ENCODE results near the gene PHKB. TPM values are rescaled to one million over a fixed set of nuclear protein-coding genes. Genes with fewer than 3 reads are reported as not detected.

Gene PHKB
- total RNA-seq = 100 to 1,000 TPM in 1 of 4 donors, 10 to 100 TPM in 3; 71.4 to 114 (median 90.1) TPM

DNA sequence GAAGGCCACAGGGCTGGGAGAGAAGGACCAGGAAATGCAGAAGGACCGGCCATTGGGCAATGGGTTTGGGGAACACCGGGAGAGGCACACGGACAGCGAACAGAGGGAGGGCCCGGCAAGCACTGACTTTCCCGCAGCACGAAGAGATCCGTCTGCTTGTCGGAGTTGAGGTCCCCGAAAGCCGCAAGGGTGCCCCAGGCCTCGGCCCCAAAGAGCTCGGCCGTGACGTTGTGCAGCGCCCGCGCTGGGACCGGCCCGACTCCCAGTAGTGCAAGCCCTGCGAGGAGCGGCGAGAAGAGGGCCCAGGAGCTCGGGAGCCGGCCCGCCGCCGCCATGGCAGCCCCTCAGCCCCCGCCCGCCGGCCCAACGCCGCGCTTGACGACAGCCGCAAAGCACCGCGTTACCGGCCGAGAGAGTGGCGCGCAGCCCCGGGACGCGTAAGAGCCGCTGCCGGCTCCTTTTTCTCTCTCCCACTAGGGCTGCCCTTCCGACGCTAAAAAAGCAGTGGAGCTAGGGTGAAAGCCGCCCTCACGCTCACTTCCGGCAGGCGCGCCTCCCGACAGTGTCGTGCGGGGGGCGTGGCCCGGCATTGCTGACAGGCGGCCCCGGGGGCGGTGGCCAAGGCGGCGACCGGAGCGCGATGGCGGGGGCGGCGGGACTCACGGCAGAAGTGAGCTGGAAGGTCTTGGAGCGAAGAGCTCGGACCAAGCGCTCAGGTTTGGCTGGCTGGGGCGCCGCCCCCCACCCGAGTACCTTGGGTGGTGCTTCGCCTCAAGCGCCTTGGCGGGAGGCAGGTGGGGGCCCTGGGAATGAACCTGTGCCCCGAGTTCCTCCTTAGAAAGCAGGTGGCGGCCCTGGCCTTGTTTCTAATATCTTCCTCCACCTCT is at the start of gene PHKB, which contains the start of gene ITFG1:
Gene PHKB (plus strand): TSS at position 621 of the 887 bp plus-strand sequence. CDS start 20 bp downstream, at position 641.
Gene ITFG1 (minus strand): TSS at position 353 of the 887 bp plus-strand sequence. CDS start 18 bp downstream, at position 335.
- TF ChIP-seq, protein P1, sequence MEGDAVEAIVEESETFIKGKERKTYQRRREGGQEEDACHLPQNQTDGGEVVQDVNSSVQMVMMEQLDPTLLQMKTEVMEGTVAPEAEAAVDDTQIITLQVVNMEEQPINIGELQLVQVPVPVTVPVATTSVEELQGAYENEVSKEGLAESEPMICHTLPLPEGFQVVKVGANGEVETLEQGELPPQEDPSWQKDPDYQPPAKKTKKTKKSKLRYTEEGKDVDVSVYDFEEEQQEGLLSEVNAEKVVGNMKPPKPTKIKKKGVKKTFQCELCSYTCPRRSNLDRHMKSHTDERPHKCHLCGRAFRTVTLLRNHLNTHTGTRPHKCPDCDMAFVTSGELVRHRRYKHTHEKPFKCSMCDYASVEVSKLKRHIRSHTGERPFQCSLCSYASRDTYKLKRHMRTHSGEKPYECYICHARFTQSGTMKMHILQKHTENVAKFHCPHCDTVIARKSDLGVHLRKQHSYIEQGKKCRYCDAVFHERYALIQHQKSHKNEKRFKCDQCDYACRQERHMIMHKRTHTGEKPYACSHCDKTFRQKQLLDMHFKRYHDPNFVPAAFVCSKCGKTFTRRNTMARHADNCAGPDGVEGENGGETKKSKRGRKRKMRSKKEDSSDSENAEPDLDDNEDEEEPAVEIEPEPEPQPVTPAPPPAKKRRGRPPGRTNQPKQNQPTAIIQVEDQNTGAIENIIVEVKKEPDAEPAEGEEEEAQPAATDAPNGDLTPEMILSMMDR (IDR thresholded peaks at IDR 0.05; ENCODE audit: low read depth) = no peak

DNA sequence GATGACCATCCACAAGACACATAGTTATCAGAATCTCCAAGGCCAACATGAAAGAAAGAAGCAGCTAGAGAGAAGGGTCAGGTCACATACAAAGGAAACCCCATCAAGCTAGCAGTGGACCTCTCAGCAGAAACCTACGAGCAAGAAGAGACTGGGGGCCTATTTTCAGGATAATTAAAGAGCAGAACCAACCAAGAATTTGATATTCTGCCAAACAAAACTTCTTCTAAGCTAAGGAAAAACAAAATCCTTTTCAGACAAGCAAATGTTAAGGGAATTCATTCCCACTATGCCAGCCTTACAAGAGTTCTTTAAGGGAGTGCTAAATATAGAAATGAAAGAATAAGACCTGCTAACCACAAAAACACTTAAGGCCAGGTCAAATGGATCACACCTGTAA is 48.1 kb upstream of the PHKB start:
- TF ChIP-seq, protein P1 (IDR thresholded peaks at IDR 0.05; ENCODE audit: low read depth) = no peak

DNA sequence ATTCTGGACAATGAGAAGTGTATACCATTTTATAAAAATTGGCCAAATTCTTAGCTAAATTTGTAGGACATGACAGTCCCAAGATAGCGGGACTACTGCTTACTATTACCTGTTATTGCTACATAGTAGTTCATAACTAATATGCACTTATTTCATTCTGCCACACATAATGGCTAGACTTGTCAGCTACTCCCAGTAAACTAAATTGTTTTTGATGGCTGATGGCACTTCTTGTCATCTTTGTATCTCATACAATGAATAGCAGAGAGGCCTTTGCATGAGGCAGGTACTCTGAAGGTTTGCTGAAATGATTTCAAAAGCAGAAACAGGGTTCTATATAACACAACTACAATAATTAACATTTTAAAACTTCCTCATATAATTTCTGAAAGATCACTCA is 44.3 kb upstream of the PHKB start:
- TF ChIP-seq, protein P1 (IDR thresholded peaks at IDR 0.05; ENCODE audit: low read depth) = no peak

DNA sequence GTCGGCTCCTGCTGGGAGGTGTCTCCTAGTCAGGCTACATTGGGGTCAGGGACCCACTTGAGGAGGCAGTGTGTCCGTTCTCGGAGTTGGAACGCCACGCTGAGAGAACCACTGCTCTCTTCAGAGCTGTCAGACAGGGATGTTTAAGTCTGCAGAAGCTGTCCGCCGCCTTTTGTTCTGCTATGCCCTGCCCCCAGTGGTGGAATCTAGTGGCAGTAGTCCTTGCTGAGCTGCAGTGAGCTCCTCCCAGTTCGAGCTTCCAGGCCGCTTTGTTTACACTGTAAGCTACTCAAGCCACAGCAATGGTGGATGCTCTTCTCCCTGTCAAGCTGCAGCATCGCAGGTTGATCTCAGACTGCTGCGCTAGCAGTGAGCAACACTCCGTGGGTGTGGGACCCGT is 36.3 kb upstream of the PHKB start:
- TF ChIP-seq, protein P1 (IDR thresholded peaks at IDR 0.05; ENCODE audit: low read depth) = no peak

DNA sequence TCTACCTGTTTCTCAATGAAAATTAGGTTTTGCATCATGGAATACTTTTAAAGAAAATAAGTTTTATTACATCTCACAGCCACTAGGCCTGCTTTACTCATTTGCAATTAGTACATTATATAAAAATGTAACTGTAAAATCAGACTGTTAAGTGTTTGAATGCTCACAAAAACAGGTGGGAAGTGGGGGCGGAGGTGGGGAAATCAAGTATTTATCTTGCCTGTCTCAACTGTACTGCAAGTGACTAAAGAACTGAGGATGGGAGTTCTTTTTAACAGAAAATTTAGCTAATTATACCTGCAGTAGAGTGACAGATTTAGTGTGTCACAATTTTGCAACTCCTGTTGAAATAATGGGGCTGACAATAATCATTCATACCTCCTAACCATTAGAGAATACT is 34.3 kb upstream of the PHKB start:
- TF ChIP-seq, protein P1 (IDR thresholded peaks at IDR 0.05; ENCODE audit: low read depth) = no peak

DNA sequence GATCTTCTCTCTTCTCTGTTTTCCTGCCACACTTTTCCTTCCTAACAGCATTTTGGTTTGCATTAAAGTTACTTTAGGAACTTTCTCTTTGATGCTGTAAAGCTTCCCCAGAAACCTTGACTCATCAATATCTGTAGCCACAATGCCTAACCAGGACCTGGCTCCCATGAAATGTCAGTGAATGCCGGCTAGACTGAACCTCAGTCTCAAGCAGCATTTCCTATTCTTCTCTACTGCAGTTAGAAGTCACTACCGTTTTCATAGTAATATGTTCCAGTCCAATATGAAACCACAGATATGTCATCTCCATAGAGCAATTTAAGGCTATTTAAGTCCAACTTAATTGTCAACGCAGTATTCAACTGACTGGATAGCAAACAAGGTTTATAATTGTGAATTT is 29.2 kb upstream of the PHKB start:
- TF ChIP-seq, protein P1 (IDR thresholded peaks at IDR 0.05; ENCODE audit: low read depth) = no peak

DNA sequence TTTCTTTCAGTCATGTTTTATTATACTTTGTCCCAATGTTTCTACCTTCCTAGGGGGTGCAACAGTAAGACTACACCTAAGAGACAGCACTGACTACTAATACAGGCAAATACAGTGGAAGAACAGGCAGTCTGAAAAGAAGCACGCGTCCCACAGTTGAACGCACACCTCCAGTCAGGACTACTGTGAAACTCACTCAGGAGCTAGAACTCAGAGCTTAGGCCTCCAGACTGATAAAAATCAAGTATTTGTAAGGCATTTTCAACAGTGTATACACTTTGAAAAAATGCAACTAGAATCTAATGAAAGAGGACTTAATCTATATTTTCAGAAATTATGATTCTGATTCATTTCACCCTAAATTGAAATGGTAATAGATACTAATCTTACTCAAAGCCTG is 14.7 kb upstream of the PHKB start:
- TF ChIP-seq, protein P1 (IDR thresholded peaks at IDR 0.05; ENCODE audit: low read depth) = no peak
